NCI-H2227 (cell line): Measurements from ENCODE around the gene CORIN.
"Not testable (repeated sequence)": the region's sequence is repeated elsewhere in the genome, so short reads cannot be mapped to it uniquely, and the experiment has no call there.

Experiments used
- DNase-seq: peaks from one replicate; lab custom pipeline; 2025; ENCODE audit not compliant: unreplicated experiment; lab: John Stamatoyannopoulos, UW

Gene CORIN

GRCh38 chr4:47721892-47722575 is 115.8 kb downstream of the CORIN start:
- DNase-seq, result no peak

- DNase-seq, result no peak
Observed at GRCh38 chr4:47721485-47721884, 116.4 kb downstream of the CORIN start.

GRCh38 chr4:47720787-47721186 is 117.1 kb downstream of the CORIN start:
- no peak for DNase-seq

GRCh38 chr4:47719576-47719975 is 118.3 kb downstream of the CORIN start:
- DNase-seq, result no peak

- no peak for DNase-seq
Observed at GRCh38 chr4:47718696-47719095, 119.2 kb downstream of the CORIN start.

GRCh38 chr4:47717188-47717587 is 120.7 kb downstream of the CORIN start:
- DNase-seq, result no peak

- DNase-seq, result no peak
Observed at GRCh38 chr4:47715716-47716416, 122.0 kb downstream of the CORIN start.

GRCh38 chr4:47714269-47714668 is 123.6 kb downstream of the CORIN start:
- DNase-seq, result no peak

GRCh38 chr4:47713129-47713834 is 124.6 kb downstream of the CORIN start:
- DNase-seq, result no peak

- no peak for DNase-seq
Observed at GRCh38 chr4:47711646-47712045, 126.2 kb downstream of the CORIN start.

- DNase-seq, result no peak
Observed at GRCh38 chr4:47711183-47711582, 126.7 kb downstream of the CORIN start.

- not testable (repeated sequence) for DNase-seq
Observed at GRCh38 chr4:47706352-47706751, 131.5 kb downstream of the CORIN start.

GRCh38 chr4:47705326-47705981 is 132.4 kb downstream of the CORIN start:
- DNase-seq, result no peak

GRCh38 chr4:47704693-47705325 is 133.1 kb downstream of the CORIN start:
- peak; percentile 3 for DNase-seq

GRCh38 chr4:47703956-47704355 is 133.9 kb downstream of the CORIN start:
- DNase-seq, result no peak

- DNase-seq, result no peak
Observed at GRCh38 chr4:47703008-47703407, 134.9 kb downstream of the CORIN start.

- DNase-seq, result no peak
Observed at GRCh38 chr4:47701286-47701685, 136.6 kb downstream of the CORIN start.

- DNase-seq, result no peak
Observed at GRCh38 chr4:47698837-47699236, 139.0 kb downstream of the CORIN start.

- no peak for DNase-seq
Observed at GRCh38 chr4:47696823-47697222, 141.0 kb downstream of the CORIN start.

- DNase-seq, result no peak
Observed at GRCh38 chr4:47695260-47695659, 142.6 kb downstream of the CORIN start.

GRCh38 chr4:47694322-47694721 is 143.5 kb downstream of the CORIN start:
- no peak for DNase-seq
